ENCODE measurements around the gene GSPT1.

The GSPT1 gene

DNA sequence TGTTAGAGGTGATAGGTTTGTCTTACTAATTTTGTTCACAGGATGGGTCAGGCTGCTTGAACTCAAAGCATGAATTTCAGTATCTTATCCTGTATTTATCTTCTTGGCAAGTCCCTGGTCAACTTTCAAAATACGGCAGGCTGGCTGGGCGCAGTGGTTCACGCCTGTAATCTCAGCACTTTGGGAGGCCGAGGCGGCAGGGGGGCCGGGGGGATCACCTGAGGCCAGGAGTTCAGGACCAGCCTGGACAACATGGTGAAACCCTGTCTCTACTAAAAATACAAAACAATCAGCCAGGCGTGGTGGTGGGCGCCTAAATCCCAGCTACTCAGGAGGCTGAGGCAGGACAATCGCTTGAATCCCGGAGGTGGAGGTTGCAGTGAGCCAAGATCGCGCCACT, 39.5 kb downstream of the GSPT1 start:
- no peak overlapping the region for H3K27ac ChIP-seq (ENCODE audit: low read length)
- no peaks in the 10 kb centered on the region for H3K9me3 ChIP-seq (ENCODE audit: control insufficient read depth, low read depth, low read length)
- H3K4me1 ChIP-seq (ENCODE audit: control insufficient read depth, low read depth, low read length), result no peaks in the 10 kb centered on the region
- no peak overlapping the region for H3K9ac ChIP-seq (ENCODE audit: low read length)
- H3K4me3 ChIP-seq (ENCODE audit: low read length), result no peak overlapping the region
- no peaks in the 10 kb centered on the region for H3K27me3 ChIP-seq (ENCODE audit: control insufficient read depth, insufficient read depth, low read length)
- H3K36me3 ChIP-seq (ENCODE audit: control insufficient read depth, low read depth, low read length), result peaks cover 68% of the 10 kb centered on the region

DNA sequence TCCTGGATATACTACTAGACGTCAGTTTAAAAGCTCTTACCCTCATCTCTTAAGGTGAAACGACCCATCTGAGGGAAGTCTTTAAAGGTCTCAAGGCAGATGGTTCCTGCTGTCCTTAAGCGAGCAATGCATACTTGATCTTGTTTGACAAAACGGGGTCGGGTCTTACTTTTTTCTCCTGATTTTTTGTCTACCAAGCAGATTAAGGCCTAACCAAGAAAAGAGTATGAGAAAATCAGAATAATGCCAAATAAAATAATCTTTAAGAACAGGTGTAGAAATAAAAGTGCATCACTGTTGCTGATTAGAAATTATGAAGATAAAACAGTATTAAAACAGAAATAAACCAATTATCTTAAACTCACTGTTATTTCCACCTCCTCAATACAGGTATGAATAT, 40.0 kb downstream of the GSPT1 start:
- H3K9ac ChIP-seq (ENCODE audit: low read length), result no peak overlapping the region
- no peaks in the 10 kb centered on the region for H3K27me3 ChIP-seq (ENCODE audit: control insufficient read depth, insufficient read depth, low read length)
- H3K36me3 ChIP-seq (ENCODE audit: control insufficient read depth, low read depth, low read length), result peaks cover 62% of the 10 kb centered on the region
- H3K4me1 ChIP-seq (ENCODE audit: control insufficient read depth, low read depth, low read length), result no peaks in the 10 kb centered on the region
- no peak overlapping the region for H3K4me3 ChIP-seq (ENCODE audit: low read length)
- H3K9me3 ChIP-seq (ENCODE audit: control insufficient read depth, low read depth, low read length), result no peaks in the 10 kb centered on the region
- H3K27ac ChIP-seq (ENCODE audit: low read length), result no peak overlapping the region

GRCh38 chr16:11871193-11871592, 44.6 kb downstream of the GSPT1 start:
- Histone ChIP-seq H3K27me3 (ENCODE audit: control insufficient read depth, insufficient read depth, low read length) (no peaks in the 10 kb centered on the region), H3K4me3 (ENCODE audit: low read length) (no peak overlapping the region), H3K9me3 (ENCODE audit: control insufficient read depth, low read depth, low read length) (no peaks in the 10 kb centered on the region), H3K36me3 (ENCODE audit: control insufficient read depth, low read depth, low read length) (peaks cover 49% of the 10 kb centered on the region), H3K9ac (ENCODE audit: low read length) (no peak overlapping the region), H3K27ac (ENCODE audit: low read length) (no peak overlapping the region), H3K4me1 (ENCODE audit: control insufficient read depth, low read depth, low read length) (no peaks in the 10 kb centered on the region)

DNA sequence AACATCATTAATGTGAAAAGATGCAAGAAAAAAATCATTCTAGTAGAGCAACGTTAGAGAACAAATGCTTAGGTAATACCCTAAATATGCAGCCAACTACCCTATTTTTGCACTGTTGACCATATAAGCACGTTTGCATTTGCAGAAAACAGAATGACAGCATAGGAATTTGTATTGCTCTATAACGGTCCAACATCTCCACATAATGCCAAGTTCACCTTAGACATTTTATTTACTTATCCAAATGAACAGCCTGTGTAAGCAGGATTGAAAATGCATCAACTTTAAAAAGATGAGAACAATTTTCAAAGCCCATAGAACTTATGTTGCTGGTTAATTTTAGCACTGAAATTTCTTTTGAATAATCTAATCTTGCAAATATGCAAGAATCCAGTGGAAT, 45.4 kb downstream of the GSPT1 start:
- no peaks in the 10 kb centered on the region for H3K4me1 ChIP-seq (ENCODE audit: control insufficient read depth, low read depth, low read length)
- H3K27me3 ChIP-seq (ENCODE audit: control insufficient read depth, insufficient read depth, low read length), result no peaks in the 10 kb centered on the region
- H3K9ac ChIP-seq (ENCODE audit: low read length), result no peak overlapping the region
- H3K36me3 ChIP-seq (ENCODE audit: control insufficient read depth, low read depth, low read length), result peaks cover 41% of the 10 kb centered on the region
- H3K9me3 ChIP-seq (ENCODE audit: control insufficient read depth, low read depth, low read length), result no peaks in the 10 kb centered on the region
- no peak overlapping the region for H3K4me3 ChIP-seq (ENCODE audit: low read length)
- no peak overlapping the region for H3K27ac ChIP-seq (ENCODE audit: low read length)

DNA sequence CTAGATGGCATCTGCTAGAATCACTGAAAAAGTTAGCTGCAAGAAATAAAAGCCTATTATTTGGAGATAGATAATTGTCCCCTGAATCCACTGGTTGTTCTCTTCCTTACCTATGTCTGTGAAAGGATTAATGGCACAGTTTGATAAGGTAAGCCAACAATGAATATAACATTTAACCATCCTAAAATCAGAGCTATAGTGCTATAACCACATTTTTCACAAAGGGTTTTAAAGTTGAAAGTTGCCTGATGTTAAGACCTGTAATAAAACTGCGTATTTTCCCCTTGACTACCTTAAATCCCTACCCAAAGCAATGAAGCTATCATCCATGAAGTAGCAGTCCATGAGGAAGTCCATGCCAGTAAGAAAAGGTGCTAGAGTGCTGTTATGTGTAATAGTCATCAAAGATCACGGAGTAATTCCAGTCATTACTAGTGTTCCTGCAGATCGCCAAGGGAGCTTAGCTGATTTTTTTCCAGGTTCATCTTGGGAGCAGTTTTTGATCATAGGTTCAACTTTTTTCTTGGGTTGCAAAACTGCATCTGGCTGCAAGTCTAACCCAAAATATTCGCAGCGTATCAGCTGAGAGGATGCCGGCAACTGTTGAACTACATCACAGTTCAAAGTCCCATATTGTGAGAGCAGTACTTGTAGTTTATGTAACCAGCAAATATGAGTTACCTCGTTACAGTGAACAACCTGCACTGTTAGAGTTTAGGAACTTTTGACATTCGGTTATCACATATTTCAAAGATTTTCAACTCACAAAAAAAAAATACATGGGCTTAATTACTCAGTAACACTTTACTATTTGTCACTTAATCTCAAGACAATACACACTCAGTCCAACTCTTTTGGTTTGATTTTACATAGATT, 46.2 kb downstream of the GSPT1 start:
- Histone ChIP-seq H3K27ac (ENCODE audit: low read length) (no peak overlapping the region), H3K9me3 (ENCODE audit: control insufficient read depth, low read depth, low read length) (no peaks in the 10 kb centered on the region), H3K36me3 (ENCODE audit: control insufficient read depth, low read depth, low read length) (peaks cover 33% of the 10 kb centered on the region), H3K27me3 (ENCODE audit: control insufficient read depth, insufficient read depth, low read length) (no peaks in the 10 kb centered on the region), H3K4me3 (ENCODE audit: low read length) (no peak overlapping the region), H3K9ac (ENCODE audit: low read length) (no peak overlapping the region), H3K4me1 (ENCODE audit: control insufficient read depth, low read depth, low read length) (no peaks in the 10 kb centered on the region)

DNA sequence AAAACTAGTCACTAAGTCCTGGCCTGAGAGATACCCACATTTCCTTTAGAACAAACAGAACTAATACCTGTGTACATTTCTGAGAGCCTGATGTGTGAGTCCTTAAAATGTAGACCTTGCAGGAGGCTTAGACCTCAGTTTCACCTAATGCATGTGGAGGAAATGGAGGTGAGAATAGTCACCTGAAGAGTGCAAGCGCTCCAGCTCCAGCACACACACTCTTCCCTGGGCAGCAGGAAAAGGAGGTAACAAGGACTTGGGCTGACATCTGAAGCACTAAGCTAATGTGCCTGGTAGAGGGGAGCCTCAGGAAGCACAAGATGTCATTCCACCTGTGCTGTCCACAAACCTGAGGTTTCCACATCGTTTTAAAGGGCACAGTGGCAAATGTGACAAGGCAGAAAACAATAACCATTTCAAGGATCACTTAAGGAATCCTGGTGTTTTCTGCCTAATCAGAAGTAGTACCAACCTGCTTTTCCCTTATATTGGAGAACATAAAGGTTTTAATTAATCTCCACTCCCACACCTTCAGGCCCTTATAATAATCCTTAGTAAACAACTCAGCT, 47.3 kb downstream of the GSPT1 start:
- H3K36me3 ChIP-seq (ENCODE audit: control insufficient read depth, low read depth, low read length), result peaks cover 22% of the 10 kb centered on the region

DNA sequence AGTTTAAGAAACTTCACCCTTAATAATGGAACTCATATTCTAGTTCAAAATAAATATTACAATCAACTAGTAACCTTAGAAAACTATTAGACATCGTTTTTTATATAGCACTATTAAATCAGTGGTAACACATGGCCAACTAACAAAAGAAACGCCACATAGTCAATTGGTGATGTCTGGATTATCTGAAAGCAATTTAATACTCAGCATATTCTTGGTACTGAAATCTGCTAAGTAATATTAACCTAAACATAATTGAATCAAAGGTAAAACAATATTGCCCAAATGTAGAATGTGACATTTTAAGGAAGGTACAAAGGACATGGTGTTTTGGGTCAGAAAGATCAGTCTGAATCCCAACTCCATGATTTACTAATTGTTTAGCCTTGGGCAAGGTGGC, 53.3 kb downstream of the GSPT1 start:
- no peaks in the 10 kb centered on the region for H3K27me3 ChIP-seq (ENCODE audit: control insufficient read depth, insufficient read depth, low read length)
- no peak overlapping the region for H3K27ac ChIP-seq (ENCODE audit: low read length)
- no peaks in the 10 kb centered on the region for H3K4me1 ChIP-seq (ENCODE audit: control insufficient read depth, low read depth, low read length)
- no peak overlapping the region for H3K9ac ChIP-seq (ENCODE audit: low read length)
- H3K4me3 ChIP-seq (ENCODE audit: low read length), result no peak overlapping the region
- H3K36me3 ChIP-seq (ENCODE audit: control insufficient read depth, low read depth, low read length), result no peaks in the 10 kb centered on the region
- H3K9me3 ChIP-seq (ENCODE audit: control insufficient read depth, low read depth, low read length), result no peaks in the 10 kb centered on the region

More for the DNA sequence above, 47.3 kb downstream of the GSPT1 start:
- H3K9me3 ChIP-seq (ENCODE audit: control insufficient read depth, low read depth, low read length), result no peaks in the 10 kb centered on the region
- no peak overlapping the region for H3K4me3 ChIP-seq (ENCODE audit: low read length)
- H3K9ac ChIP-seq (ENCODE audit: low read length), result no peak overlapping the region
- no peak overlapping the region for H3K27ac ChIP-seq (ENCODE audit: low read length)
- no peaks in the 10 kb centered on the region for H3K27me3 ChIP-seq (ENCODE audit: control insufficient read depth, insufficient read depth, low read length)
- H3K4me1 ChIP-seq (ENCODE audit: control insufficient read depth, low read depth, low read length), result no peaks in the 10 kb centered on the region

GRCh38 chr16:11857161-11857560, 58.6 kb downstream of the GSPT1 start:
- H3K4me1 ChIP-seq (ENCODE audit: control insufficient read depth, low read depth, low read length), result no peaks in the 10 kb centered on the region

GRCh38 chr16:11852092-11852809, 63.5 kb downstream of the GSPT1 start:
- Histone ChIP-seq H3K9me3 (ENCODE audit: control insufficient read depth, low read depth, low read length) (no peaks in the 10 kb centered on the region), H3K9ac (ENCODE audit: low read length) (peak overlapping the region; percentile 98), H3K27ac (ENCODE audit: low read length) (no peak overlapping the region), H3K36me3 (ENCODE audit: control insufficient read depth, low read depth, low read length) (peaks cover 28% of the 10 kb centered on the region), H3K4me1 (ENCODE audit: control insufficient read depth, low read depth, low read length) (no peaks in the 10 kb centered on the region), H3K4me3 (ENCODE audit: low read length) (peak overlapping the region; percentile 95), H3K27me3 (ENCODE audit: control insufficient read depth, insufficient read depth, low read length) (no peaks in the 10 kb centered on the region)

More at GRCh38 chr16:11857161-11857560, 58.6 kb downstream of the GSPT1 start:
- H3K9me3 ChIP-seq (ENCODE audit: control insufficient read depth, low read depth, low read length), result no peaks in the 10 kb centered on the region
- no peak overlapping the region for H3K9ac ChIP-seq (ENCODE audit: low read length)
- H3K27me3 ChIP-seq (ENCODE audit: control insufficient read depth, insufficient read depth, low read length), result no peaks in the 10 kb centered on the region
- no peaks in the 10 kb centered on the region for H3K36me3 ChIP-seq (ENCODE audit: control insufficient read depth, low read depth, low read length)
- no peak overlapping the region for H3K4me3 ChIP-seq (ENCODE audit: low read length)
- H3K27ac ChIP-seq (ENCODE audit: low read length), result no peak overlapping the region

DNA sequence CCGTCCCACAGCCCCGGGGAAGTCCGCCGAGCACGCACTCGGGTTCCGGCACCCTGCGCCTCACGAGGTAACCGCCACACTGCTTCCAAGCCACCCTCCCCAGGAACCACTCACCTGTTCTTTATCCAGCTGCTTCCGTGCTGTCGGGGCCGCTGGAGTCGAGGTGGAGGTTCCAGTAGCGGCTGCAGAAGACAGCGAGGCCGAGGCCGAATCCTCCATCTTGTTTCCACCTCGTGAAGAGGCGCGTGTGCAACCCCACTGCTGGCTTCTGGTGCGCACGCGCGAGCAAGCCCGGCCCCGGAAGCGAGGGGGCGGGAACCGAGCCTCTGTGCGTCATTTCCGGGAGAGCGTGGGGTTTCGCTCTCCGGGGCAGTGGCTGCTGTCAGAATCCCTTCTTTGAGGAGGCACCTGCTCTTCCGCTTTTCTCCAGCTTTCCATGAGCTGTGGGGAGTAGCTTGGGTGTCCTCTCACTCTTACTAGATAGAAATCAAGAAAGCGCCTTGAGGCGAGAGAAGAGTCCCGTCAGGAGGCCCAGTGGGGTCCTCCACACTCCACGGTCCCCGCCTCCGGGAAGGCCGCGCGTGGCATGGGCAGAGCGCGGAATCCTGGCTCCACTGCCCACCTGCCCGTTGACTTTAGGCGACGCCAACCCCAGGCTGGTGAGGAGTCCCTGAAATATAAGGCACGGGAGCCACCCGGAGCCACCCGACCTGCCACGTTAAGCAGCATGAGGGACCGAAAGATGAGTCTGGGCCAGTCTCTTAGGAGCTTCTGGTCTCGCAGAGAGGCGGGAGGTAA, 64.3 kb downstream of the GSPT1 start, which contains the start of gene RSL1D1:
Gene RSL1D1, minus strand, starts transcription at position 249 of the 798 bp plus-strand sequence. Its CDS starts 30 bp downstream, at position 219.
- H3K36me3 ChIP-seq (ENCODE audit: control insufficient read depth, low read depth, low read length), result peaks cover 36% of the 10 kb centered on the region
- no peaks in the 10 kb centered on the region for H3K9me3 ChIP-seq (ENCODE audit: control insufficient read depth, low read depth, low read length)
- peak within 1 kb of the TSS; percentile 95 for H3K4me3 ChIP-seq (ENCODE audit: low read length)
- no peaks in the 10 kb centered on the region for H3K27me3 ChIP-seq (ENCODE audit: control insufficient read depth, insufficient read depth, low read length)
- peak within 1 kb of the TSS; percentile 98 for H3K9ac ChIP-seq (ENCODE audit: low read length)
- H3K4me1 ChIP-seq (ENCODE audit: control insufficient read depth, low read depth, low read length), result no peaks in the 10 kb centered on the region
- H3K27ac ChIP-seq (ENCODE audit: low read length), result peak within 1 kb of the TSS; percentile 91

- Histone ChIP-seq H3K9me3 (ENCODE audit: control insufficient read depth, low read depth, low read length) (no peaks in the 10 kb centered on the region), H3K27me3 (ENCODE audit: control insufficient read depth, insufficient read depth, low read length) (no peaks in the 10 kb centered on the region), H3K36me3 (ENCODE audit: control insufficient read depth, low read depth, low read length) (peaks cover 62% of the 10 kb centered on the region), H3K9ac (ENCODE audit: low read length) (no peak overlapping the region), H3K4me3 (ENCODE audit: low read length) (no peak overlapping the region), H3K4me1 (ENCODE audit: control insufficient read depth, low read depth, low read length) (no peaks in the 10 kb centered on the region), H3K27ac (ENCODE audit: low read length) (no peak overlapping the region)
These were observed 66.9 kb downstream of the GSPT1 start for GRCh38 chr16:11848842-11849241.

Measured in iPS-18a (cell line).